ENCODE results near the gene CERS6. TPM values are rescaled to one million over a fixed set of nuclear protein-coding genes. Genes with fewer than 3 reads are reported as not detected.

The CERS6 gene
- polyA plus RNA-seq, 1 donor (not counting 4 experiments of a cell fraction or from before 2014, with no cell fraction given), result 19.5 TPM

GRCh38 chr2:168772704-168773103 lies 316.6 kb downstream of the CERS6 start:
- Histone ChIP-seq H2AFZ (ENCODE audit: control insufficient read depth, low read length) (no peak overlapping the region), H3K9me1 (ENCODE audit: control insufficient read depth, extremely low read depth, insufficient read depth, low read length) (no peaks in the 10 kb centered on the region), H3K4me2 (ENCODE audit: control insufficient read depth, extremely low read depth, insufficient read depth, low read depth, low read length) (no peak overlapping the region), H3K79me2 (ENCODE audit: control insufficient read depth, insufficient read depth, low read length) (no peaks in the 10 kb centered on the region), H3K9ac (ENCODE audit: control insufficient read depth, extremely low read depth, insufficient read depth, low read length) (no peak overlapping the region), H3K9me3 (ENCODE audit: control insufficient read depth, low read depth, low read length) (no peaks in the 10 kb centered on the region), H3K27ac (ENCODE audit: control insufficient read depth, insufficient read depth, low read length) (no peak overlapping the region), H3K4me1 (ENCODE audit: control insufficient read depth, extremely low read depth, insufficient read depth, low read length) (peaks cover under 1% of the 10 kb centered on the region), H3K4me3 (ENCODE audit: control insufficient read depth in 2 of 3, extremely low read depth in 1 of 3, insufficient read depth in 2 of 3, low read depth in 1 of 3, low read length in 3 of 3) (no peak overlapping the region), H3K27me3 (ENCODE audit: control insufficient read depth, extremely low read depth, insufficient read depth, low read length) (no peaks in the 10 kb centered on the region), H3K36me3 (ENCODE audit: control insufficient read depth in 2 of 2, extremely low read depth in 1 of 2, insufficient read depth in 2 of 2, low read length in 2 of 2) (peaks cover 2 to 7% of the 10 kb centered on the region in 2 experiments), H4K20me1 (ENCODE audit: control insufficient read depth, extremely low read depth, insufficient read depth, low read length) (no peaks in the 10 kb centered on the region)
- dilution Hi-C loops (cut with MboI; ENCODE audit: extremely low pct_ligation_motif_present, low sequenced_read_pairs), result no loop called here
- DNase-seq (ENCODE audit: low read depth, low spot score) (no peak), FAIRE-seq (no peak)
- no peak for TF ChIP-seq CTCF (optimal IDR thresholded peaks at IDR 0.05 in 1 of 3, IDR thresholded peaks at IDR 0.05 in 1 of 3, conservative IDR thresholded peaks at IDR 0.05 in 1 of 3; ENCODE audit: extremely low read depth in 1 of 3, insufficient read depth in 2 of 3, low read length in 3 of 3)
- no peak for TF ChIP-seq EZH2 (IDR thresholded peaks at IDR 0.05; ENCODE audit: low read length)

- Histone ChIP-seq H3K27ac (ENCODE audit: control insufficient read depth, insufficient read depth, low read length) (no peak overlapping the region), H3K9me1 (ENCODE audit: control insufficient read depth, extremely low read depth, insufficient read depth, low read length) (no peaks in the 10 kb centered on the region), H3K4me2 (ENCODE audit: control insufficient read depth, extremely low read depth, insufficient read depth, low read depth, low read length) (no peak overlapping the region), H3K4me1 (ENCODE audit: control insufficient read depth, extremely low read depth, insufficient read depth, low read length) (no peaks in the 10 kb centered on the region), H3K9me3 (ENCODE audit: control insufficient read depth, low read depth, low read length) (no peaks in the 10 kb centered on the region), H3K36me3 (ENCODE audit: control insufficient read depth in 2 of 2, extremely low read depth in 1 of 2, insufficient read depth in 2 of 2, low read length in 2 of 2) (peaks cover 2 to 7% of the 10 kb centered on the region in 2 experiments), H2AFZ (ENCODE audit: control insufficient read depth, low read length) (no peak overlapping the region), H3K27me3 (ENCODE audit: control insufficient read depth, extremely low read depth, insufficient read depth, low read length) (no peaks in the 10 kb centered on the region), H4K20me1 (ENCODE audit: control insufficient read depth, extremely low read depth, insufficient read depth, low read length) (no peaks in the 10 kb centered on the region), H3K9ac (ENCODE audit: control insufficient read depth, extremely low read depth, insufficient read depth, low read length) (no peak overlapping the region), H3K4me3 (ENCODE audit: control insufficient read depth in 2 of 3, extremely low read depth in 1 of 3, insufficient read depth in 2 of 3, low read depth in 1 of 3, low read length in 3 of 3) (no peak overlapping the region), H3K79me2 (ENCODE audit: control insufficient read depth, insufficient read depth, low read length) (no peaks in the 10 kb centered on the region)
- no peak for FAIRE-seq
- TF ChIP-seq CTCF (optimal IDR thresholded peaks at IDR 0.05 in 1 of 3, IDR thresholded peaks at IDR 0.05 in 1 of 3, conservative IDR thresholded peaks at IDR 0.05 in 1 of 3; ENCODE audit: extremely low read depth in 1 of 3, insufficient read depth in 2 of 3, low read length in 3 of 3), result no peak
- no peak for TF ChIP-seq EZH2 (IDR thresholded peaks at IDR 0.05; ENCODE audit: low read length)
- dilution Hi-C loops (cut with MboI; ENCODE audit: extremely low pct_ligation_motif_present, low sequenced_read_pairs), result no loop called here
- DNase-seq (ENCODE audit: low read depth, low spot score), result no peak
Measured at GRCh38 chr2:168773128-168773527, 317.1 kb downstream of the CERS6 start.
